ENCODE results near the gene CLDN10.
"Not testable (repeated sequence)": the region's sequence is repeated elsewhere in the genome, so short reads cannot be mapped to it uniquely, and the experiment has no call there.

CLDN10 gene

DNA sequence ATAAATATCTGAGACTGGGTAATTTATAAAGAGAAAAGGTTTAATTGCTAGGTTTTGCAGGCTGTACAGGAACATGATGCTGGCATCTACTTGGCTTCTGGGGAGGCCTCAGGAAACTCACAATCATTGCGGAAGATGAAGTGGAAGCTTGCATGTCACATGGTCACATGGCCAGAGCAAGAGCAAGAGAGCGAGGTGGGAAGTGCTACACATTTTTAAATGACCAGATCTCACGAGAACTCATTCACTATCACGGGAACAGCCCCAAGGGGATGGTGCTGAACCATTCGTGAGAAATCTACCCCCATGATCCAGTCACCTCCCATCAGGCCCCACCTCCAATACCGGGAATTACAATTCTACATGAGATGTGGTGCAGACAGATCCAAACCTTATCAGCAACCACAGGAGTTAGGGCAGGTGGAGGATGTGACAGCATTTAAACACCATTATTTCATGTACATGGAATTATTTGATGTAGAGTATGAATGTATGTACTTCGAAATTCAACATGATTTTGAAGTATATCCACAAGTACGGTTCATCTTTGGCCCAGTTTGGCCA is 10.5 kb upstream of the CLDN10 start:
- no peak for DNase-seq (ENCODE audit: low read depth)

DNA sequence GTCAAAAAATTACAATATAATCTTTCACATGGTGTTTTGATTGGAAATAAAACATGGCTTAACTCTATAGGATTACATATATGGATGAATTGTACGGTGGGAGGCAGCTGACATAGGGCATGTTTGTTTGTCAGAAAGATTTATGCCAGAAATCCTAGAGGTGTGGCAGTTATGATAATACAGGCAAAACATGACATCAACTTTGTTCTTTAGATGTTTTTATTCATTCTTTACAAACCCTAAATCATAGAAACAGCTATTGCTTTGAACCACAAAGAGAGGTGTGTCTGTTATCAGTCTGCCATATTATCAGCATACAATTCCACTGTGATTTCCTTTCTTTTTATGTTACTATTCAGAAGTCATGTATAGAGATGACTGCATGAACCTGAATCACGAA is 8.2 kb upstream of the CLDN10 start:
- DNase-seq (ENCODE audit: low read depth): no peak

DNA sequence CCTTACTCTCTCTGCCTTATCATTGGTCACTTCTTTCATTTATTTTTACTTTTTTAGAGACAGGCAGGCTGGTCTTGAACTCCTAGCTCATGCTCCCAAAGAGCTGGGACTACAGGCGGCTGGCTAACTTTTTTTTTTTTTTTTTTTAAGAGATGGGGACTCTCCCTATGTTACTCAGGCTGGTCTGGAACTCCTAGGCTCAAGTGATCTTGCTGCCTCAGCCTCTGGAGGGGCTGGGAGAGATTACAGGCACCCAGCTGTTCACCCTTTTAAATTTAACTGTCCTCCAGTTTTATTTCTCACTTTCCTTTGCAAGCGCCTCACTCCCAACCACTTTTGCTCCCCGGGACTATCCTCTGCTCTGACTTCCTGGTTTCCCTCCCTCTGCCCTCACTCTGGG is 5.6 kb upstream of the CLDN10 start:
- DNase-seq (ENCODE audit: low read depth): no peak

DNA sequence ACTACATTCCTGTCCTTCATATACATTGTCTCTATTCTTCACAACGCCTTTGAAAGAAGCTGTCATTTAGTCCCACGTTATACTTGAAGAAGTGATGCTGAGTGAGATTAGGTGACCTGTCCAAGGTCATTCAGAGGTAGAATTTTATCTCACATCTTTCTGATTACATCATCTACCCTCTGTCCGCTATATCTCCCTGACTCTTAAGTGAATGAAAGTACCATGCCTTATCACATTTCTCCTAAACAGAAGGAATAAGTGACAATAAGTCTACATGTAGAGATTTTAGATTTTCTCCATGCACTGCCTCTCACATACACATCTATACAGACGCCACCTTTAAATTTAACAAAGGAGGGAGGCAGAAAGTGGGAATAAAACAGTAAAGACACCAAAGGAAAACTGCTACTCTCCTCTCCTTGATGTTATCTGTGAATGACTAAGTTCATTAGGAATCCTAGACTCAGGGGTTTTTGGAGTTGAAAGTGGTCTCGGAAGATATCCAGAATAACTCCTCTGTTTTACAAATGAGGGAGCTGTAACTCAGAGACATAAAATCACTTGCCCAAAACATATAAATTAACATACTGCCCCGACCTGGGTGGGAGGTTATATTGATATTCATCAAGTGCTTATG is 4.9 kb upstream of the CLDN10 start:
- no peak for DNase-seq (ENCODE audit: low read depth)

DNA sequence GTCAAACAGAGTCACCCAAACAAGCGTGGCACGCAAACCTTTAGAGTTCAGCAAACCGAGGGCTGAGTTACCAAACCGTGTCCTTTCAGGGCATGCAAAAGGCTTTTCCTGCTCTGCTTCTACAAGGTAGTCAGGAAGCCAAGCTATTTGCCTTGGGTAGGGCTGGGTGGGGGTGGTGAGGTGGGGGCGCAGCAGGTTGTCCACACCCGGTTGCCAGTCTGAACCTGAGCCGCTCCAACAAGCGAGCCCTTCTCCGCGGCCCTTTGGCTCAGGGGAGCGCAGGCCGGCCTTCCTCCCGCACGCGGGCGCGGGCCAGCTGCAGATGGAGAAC is 347 bp upstream of the CLDN10 start:
- no peak for DNase-seq (ENCODE audit: low read depth)

DNA sequence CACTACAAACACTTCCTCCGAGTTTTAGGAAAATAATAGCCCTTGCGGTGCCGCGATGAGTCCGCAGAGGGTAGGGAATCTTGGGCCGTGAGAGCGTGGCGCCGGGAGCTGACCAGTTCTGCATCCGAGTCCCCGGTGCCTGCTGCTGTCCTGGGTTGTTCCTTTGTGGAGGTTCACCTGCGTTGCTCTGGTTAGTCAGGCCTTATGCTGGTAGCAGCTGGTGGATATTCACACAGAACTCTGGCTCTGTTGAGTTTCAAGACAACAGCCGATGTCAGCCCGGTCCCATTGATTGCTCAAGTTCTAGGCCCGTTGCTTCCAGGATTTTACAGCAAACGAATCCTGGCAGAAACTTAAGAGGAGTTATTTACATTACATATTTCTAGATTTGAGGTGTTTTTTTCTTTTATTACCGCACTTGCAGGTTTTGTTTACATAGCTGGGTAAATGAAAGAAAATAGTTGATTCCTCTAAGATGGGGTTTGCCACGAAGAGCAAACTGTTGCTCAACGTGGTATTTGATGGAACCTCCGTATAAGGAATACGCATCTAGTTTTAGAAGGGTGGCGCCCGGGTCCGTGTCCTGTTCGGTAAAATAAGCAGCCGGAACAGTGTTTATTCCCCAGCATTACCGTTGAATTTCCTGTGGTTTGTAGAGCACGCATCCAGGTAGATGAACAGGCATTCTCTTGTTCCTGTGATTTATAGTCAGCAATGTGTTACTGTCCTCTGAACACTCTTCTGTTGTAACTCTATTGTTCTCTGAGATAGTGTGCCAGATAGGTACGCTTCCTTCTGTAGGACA is 1.3 kb downstream of the CLDN10 start:
- no peak for DNase-seq (ENCODE audit: low read depth)

DNA sequence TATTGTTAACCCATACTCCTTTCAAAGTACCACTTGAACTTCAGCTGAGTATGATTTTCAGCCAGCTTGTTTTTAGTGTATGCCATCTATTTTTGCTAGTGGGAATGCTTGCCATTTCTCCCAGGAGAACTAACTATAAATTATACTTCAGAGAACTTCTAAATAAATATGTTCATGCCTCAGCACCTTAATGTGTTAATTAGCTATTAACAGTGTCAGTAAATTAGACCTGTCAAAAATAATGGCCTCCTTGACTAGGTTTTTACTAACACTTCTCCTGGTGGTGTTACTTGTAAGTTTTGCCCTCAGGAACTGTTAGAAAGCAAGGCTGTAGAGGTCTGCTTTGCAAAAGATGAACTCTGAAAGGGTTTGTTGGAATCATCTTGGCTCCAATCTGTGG is 4.5 kb downstream of the CLDN10 start:
- DNase-seq (ENCODE audit: low read depth): no peak

DNA sequence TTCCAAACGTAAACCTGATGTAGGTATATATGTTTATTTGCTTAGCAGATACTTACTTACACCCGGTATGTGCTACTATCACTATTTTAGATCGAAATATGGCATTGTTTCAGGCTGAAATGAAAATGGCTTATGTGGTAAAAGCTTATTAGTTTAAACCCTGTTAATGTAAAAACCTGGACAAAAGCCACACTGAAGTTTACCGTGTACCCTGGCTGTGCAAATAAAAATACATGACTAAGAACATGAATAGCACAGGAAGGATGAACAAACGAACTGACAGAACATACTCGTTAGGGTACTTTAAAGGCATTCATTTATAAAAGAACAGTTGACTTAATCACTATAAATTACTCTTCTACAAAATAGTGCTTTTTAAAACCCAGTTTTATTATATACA is 6.6 kb downstream of the CLDN10 start:
- DNase-seq (ENCODE audit: low read depth): no peak

DNA sequence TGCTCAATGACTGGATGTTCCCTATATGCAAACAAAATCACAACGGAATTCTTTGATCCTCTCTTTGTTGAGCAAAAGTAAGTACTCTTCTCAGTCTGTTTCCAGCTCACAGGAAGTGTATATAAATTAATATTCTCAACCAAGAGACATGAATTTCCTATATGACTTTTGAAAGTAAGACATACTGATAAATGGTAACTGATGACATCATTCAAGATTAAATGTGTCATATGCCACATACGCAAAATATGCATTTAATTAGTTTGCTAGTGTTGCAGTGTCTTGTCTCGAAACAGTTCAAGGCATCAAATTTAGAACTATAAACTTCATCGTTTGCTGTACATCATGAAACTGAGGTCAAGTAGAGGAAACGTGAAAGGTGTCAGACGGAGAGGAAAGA is 7.9 kb downstream of the CLDN10 start:
- no peak for DNase-seq (ENCODE audit: low read depth)

DNA sequence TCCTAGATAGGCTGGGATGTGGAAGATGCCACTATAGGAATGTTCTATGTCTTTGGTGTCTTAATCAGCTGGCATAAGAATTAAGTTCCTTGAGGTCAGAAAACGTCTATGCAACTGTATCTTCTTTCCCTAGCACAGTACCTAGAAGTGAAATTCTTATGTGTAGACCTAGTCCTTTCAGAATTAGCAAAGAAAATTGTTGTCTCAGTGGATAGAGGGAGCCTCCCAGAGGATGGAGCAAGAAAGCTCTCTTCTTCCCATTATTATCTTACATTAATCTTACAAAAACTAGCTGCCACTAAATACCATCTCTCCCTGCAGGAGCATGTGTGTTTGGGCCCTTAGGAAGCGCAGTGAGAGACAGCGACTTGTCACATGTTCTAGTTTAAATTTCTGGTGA is 11.6 kb downstream of the CLDN10 start:
- no peak for DNase-seq (ENCODE audit: low read depth)

DNA sequence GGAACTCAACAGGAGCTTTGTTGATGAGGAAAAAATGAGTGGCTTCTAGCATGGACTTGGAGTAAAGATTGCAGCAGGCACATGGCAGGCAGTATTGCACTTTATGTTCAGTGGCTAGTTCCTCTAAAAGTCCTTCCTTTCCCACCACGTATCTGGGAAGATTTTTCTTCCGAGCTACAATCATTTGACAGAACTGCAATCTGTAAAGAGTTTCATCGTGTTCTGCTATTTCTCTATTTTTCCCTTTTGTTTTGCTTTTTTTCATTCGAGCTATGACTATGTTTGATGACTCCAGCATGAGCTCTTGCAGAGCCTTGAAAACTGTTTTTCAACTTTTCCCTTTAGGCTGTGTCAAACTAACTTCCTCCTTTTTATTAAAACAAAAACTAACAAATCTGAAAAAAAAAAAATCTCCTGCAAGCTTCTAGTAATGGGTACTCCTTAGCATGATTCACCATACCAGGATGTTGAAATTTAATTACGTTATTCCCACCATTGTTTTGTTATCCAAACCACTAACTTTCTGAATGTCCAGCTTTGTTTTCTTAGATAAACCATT is 12.3 kb downstream of the CLDN10 start:
- DNase-seq (ENCODE audit: low read depth): no peak

DNA sequence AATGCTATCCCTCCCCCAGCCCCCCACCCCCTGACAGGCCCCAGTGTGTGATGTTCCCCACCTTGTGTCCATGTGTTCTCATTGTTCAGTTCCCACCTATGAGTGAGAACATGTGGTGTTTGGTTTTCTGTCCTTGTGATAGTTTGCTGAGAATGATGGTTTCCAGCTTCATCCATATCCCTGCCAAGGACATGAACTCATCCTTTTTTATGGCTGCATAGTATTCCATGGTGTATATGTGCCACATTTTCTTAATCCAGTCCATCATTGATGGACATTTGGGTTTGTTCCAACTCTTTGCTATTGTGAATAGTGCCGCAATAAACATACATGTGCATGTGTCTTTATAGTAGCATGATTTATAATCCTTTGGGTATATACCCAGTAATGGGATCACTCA is 13.2 kb downstream of the CLDN10 start:
- not testable (repeated sequence) for DNase-seq (ENCODE audit: low read depth)

DNA sequence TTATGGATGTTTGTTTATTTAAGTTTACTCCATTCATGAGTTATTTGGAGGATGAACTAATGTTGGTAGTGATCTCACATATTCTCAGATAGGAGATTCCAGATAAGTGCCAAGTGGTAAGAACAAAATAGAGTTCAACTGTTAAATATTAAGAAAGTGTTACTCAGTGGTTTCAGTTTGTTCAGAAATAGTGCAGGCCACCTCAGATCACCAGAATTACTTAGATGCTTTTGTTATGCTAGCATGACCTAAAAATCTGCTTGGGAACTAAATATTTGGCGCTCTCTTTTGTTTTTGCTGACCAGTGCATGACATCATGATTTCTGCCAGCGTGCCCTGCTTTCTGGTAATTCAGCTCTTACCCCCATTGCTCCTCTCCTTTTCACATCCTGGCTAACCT is 15.6 kb downstream of the CLDN10 start:
- no peak for DNase-seq (ENCODE audit: low read depth)

DNA sequence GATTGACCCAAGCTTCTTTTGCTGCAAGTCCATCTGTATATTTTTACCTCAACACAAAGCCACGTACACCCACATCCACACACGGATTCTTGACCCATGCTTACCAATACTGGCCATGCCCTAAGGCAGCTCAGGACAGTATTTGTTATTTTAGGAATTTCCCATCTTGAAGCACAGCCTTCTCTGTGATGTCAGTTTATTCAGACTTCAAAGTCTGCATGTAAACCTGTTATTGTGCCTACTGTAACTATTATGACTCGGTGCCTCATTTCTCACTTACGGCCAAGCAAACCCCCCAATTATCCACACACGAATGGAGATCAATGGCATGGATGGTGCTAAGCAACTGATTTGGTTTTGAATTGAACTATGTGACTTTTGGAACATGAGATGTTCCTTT is 17.5 kb downstream of the CLDN10 start:
- DNase-seq (ENCODE audit: low read depth): no peak

DNA sequence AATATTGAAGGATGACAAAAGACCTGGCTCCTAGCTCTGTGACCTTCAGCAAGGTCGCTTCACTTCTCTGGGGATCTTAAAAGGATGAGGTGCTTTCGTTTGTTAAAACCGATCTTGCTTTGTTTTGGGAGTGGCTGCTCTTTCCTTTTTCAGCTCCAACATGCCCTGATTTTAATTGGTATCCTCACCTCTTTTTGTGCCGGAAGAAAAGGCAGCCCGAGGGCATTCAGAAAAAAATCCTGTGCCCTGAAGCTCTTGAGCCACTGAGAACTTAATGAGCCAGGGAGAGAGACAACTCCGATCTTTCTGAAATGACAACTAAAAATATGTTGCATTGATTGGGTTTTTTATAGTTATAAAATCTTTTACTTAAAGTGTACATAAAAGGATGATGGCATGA is 19.4 kb downstream of the CLDN10 start:
- DNase-seq (ENCODE audit: low read depth): no peak

DNA sequence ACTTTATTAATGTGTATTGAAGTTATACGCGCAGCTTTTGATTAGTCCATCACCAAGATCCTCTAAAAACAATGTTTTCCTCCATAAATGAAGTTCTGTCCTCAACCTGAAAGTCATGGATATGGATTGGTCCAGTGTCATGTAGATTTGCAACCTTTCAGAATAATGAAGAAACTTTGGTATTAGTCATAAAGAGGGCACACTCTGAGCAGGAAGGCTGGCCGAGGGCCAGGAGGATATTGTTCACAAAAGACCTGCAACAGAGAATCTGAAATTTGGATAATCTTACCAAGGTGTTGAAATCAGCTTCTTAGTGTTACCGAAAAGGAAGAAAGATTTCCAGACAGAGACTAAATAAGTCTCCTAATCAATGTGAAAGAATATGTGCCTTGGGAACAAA is 20.7 kb downstream of the CLDN10 start:
- no peak for DNase-seq (ENCODE audit: low read depth)

DNA sequence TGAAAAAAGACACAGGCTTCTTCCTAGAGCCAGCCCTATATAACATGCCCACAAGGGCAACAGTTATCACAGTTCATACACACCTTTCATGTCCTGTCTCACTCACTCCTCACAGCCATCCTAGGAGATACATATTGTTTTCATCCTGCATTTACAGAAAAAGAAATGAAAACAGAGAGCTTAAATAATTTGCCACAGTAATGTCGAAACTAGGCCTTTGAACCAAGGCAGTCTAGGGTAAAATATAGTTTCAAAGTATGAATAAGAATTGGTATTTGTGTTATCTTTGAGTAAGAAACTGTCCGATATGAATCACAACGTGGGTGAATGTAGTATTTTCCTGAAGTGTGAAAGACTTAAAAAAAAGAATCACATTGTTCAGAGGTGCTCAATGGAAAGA is 26.8 kb downstream of the CLDN10 start:
- no peak for DNase-seq (ENCODE audit: low read depth)

DNA sequence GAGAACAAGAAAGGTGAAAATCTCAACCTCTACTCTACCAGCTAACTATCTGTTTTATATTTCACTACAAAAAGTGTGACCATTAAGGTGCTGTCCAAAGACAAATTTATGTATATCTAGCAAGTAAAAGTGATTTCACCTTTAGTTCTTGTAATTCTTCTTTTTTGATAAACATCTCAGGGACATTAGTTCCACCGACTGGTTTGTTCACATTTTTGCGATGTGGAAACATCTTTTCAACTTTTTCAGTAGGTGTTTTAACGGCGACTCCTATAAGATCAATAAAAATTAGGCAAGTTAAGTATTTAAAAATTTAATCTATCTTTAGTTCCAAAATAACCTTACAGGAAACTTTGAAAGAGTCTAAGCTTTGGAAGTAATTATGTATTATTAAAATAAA is 33.3 kb downstream of the CLDN10 start:
- DNase-seq (ENCODE audit: low read depth): no peak

DNA sequence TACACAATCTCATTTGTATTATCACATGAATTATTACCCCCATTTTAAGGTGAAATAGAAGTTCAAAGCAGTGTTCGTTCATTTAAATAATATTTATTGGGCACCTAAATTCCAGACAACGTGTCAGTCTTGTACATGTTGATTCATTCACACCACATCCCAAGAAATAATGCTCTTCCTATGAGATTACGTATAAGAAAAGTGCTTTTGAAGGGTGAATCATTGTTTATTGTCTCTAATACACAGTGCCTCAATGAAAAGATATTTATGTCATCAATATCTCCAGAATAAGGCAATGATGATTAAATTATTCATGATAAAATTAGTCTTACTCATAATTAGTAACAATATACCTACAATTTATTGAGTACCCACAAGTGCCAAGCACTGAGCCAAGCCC is 35.6 kb downstream of the CLDN10 start:
- DNase-seq (ENCODE audit: low read depth): no peak

DNA sequence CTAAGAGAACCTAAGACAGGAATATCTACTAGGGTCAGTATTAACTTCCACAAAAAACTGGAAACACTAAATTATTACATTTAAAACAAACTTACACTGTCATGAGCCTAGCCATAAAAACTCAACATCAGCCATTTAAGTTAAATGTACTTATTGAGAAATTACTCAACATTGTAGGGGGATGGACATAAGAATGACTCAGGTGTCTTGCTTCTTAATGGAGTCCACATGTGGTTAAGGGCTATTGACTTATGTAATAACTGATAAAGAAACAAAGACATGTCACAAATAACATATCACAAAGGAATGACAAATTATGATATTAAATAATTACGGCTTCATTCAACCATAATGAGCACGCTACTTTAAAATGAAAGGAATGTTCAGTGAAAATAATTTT is 36.2 kb downstream of the CLDN10 start:
- no peak for DNase-seq (ENCODE audit: low read depth)

DNA sequence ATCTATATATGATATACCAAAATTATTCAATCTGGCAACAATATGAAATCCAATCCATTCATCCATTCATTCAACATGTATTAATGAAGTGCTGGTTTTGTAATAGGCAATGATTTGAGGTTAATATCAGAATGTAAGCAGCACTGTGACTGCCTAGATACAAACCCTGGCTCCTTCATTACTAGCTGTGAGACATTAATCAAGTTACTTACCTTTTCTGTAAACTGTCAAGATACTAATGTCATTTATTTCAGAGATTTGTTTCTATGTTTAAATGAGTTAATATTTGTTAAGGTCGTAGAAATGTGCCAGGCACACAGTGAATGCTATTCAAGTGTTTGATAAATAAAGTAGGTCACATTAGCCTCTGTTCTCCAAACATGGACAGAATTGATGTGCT is 40.9 kb downstream of the CLDN10 start:
- no peak for DNase-seq (ENCODE audit: low read depth)

DNA sequence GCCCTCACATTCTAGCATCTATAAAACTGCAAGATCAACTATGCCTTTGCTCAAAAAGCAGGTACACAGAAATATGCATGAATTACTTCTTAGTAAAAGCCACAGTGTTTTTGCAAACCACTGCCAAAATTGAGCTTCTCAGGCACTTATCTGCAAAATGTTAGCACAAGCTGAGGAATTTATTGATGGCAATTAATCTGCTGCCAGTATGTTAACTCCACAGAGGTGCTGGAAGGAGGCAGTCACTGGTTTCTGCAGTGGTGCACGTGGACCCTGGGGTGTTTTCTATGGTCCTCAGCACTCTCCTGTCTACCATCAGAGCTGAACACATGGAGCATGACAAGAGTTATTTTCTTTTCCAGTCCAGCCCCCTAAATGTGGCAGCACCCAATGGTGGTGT is 44.2 kb downstream of the CLDN10 start:
- DNase-seq (ENCODE audit: low read depth): no peak

DNA sequence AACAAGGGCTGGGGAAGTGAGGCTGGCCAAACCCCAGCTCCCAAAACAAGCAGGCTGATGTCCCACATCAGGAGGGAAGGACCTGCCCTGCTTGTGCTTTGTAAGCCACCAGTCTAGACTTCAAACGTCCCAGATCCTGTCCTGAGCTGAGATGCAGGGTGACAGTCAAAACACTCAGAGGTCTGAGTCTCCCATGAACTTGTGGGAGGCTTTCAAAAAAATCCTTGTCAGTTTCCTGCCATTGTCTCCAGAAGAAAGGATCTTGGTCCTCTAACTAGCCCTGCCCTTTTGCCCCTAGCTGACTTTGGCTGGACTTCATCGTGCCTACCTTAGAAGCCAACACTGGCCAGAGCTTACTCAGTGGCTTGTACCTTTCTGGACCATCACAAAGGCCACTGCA is 48.7 kb downstream of the CLDN10 start:
- DNase-seq (ENCODE audit: low read depth): no peak

DNA sequence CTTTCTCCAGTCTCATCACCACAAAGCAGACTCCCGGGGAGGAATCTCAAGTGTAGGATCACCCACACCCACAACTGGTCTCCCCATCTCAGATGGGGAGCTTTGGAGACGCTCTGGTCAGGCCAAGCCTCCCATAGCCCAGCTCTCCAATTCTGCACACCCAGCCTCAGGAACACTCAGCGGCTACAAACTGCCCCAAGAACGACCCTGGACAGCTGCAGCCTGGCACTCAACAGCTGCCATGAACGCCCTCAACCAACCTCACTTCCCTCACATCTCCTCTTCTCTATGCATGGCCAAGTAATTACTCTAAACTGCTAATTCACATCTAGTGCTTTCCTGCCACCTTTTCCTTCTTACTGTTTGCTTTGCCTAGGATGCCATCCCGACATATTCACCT is 49.4 kb downstream of the CLDN10 start:
- DNase-seq (ENCODE audit: low read depth): no peak

Data from activated gamma-delta T cell treated with anti-CD3 and anti-CD28 coated beads, Interleukin-2, amount 50 U/mL, for 16 hours (primary cell).